RWPE1 (cell line): Measurements from ENCODE around the gene ROR1.

Source experiments
- CTCF ChIA-PET: fragments of 350-600 bp; sonication (Branson Sonifier 250); formaldehyde crosslinking; extraction: SDS; loops from one replicate; lab custom pipeline; 2021; lab: Yijun Ruan, JAX
- POLR2A ChIA-PET: fragments of 400-600 bp; formaldehyde crosslinking; extraction: SDS; loops from one replicate; lab custom pipeline; 2020; ENCODE audit warnings: antibody characterized with exemption; ENCODE audit not compliant: low non-redundant PET; lab: Yijun Ruan, JAX
- DNase-seq: peaks from one replicate; pipeline ENCODE4 v3.0.0; 2012; ENCODE audit warnings: low spot score
- H3K27ac ChIP-seq: fragments of 450-650 bp; 2 replicates; pipeline ENCODE4 v1.5.1; 2017
- TF ChIP-seq, protein P1 (sequence below): fragments of 450-650 bp; conservative IDR thresholded peaks from 2 replicates; pipeline ENCODE4 v1.5.1; 2017; ENCODE audit warnings: low read depth, mild to moderate bottlenecking

The ROR1 gene

GRCh38 chr1:64116537-64116936 is 342.7 kb downstream of the ROR1 start:
- TF ChIP-seq, protein P1, sequence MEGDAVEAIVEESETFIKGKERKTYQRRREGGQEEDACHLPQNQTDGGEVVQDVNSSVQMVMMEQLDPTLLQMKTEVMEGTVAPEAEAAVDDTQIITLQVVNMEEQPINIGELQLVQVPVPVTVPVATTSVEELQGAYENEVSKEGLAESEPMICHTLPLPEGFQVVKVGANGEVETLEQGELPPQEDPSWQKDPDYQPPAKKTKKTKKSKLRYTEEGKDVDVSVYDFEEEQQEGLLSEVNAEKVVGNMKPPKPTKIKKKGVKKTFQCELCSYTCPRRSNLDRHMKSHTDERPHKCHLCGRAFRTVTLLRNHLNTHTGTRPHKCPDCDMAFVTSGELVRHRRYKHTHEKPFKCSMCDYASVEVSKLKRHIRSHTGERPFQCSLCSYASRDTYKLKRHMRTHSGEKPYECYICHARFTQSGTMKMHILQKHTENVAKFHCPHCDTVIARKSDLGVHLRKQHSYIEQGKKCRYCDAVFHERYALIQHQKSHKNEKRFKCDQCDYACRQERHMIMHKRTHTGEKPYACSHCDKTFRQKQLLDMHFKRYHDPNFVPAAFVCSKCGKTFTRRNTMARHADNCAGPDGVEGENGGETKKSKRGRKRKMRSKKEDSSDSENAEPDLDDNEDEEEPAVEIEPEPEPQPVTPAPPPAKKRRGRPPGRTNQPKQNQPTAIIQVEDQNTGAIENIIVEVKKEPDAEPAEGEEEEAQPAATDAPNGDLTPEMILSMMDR, result no peak
- DNase-seq, result no peak
- POLR2A ChIA-PET, result no interaction called here
- CTCF ChIA-PET, result interaction anchor here (0.6 to 0.7 kb wide), 2 partner anchors 220 to 349 kb away, joined by 3 read pairs; no protein-coding TSS in a partner anchor
- H3K27ac ChIP-seq, result no peak overlapping the region

DNA sequence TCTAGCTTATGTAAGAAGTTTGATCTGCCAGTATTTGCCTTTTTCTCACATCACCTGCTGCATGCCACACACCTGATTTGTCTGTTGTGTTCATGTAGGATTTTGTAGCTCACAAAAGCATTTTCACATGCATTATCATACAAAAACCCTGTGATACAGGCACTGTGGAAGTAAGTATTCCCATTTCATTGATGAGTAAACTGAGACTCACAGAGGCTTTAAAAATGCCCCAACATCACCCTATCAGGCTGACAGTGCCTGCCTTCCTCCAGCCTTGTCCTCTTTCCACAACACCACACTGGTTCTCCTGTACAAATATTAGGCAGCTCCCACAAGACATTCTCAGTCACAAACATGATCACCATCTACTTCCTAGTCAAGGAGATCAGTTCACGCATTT is 343.7 kb downstream of the ROR1 start:
- ChIA-PET CTCF (no interaction called here), POLR2A (no interaction called here)
- TF ChIP-seq, protein P1, result no peak
- no peak for DNase-seq
- H3K27ac ChIP-seq, result no peak overlapping the region

DNA sequence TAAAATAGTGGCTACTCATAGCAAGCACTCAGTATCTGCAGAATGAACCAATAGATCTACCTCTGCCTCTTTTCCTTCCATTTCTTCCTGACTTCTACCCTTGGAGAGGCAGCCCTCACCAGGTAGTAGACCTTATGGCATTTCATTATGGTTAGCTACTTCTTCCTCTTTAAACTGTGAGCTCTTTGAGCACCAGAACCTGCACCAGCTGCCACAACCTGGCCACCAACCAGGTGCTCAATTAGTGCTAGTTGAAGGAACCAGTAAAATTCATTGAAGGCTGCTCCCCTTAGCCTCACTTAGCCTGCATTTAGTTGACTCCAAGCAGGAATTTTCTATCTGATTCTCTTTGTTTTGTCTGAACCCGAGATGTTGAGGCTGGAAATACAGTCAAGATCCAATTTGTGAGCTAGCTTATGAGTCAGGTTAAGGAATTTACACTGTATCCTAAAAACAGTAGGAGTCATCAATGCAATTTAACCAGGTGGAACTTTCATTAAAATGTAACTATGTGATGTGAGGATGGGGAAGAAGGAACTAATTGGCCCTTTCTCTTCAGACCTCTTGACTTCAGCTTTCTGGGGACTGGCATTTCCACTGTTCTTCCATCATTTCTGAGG is 348.1 kb downstream of the ROR1 start:
- DNase-seq, result peak; percentile 8
- CTCF ChIA-PET, result no interaction called here
- POLR2A ChIA-PET, result no interaction called here
- TF ChIP-seq, protein P1, result no peak
- H3K27ac ChIP-seq, result no peak overlapping the region

GRCh38 chr1:64122588-64122987 is 348.8 kb downstream of the ROR1 start:
- TF ChIP-seq, protein P1, result no peak
- no peak for DNase-seq
- CTCF ChIA-PET, result no interaction called here
- POLR2A ChIA-PET, result no interaction called here
- no peak overlapping the region for H3K27ac ChIP-seq

- CTCF ChIA-PET, result no interaction called here
- POLR2A ChIA-PET, result no interaction called here
- TF ChIP-seq, protein P1, result no peak
- no peak overlapping the region for H3K27ac ChIP-seq
- no peak for DNase-seq
These were observed 351.1 kb downstream of the ROR1 start for GRCh38 chr1:64124704-64125440.

DNA sequence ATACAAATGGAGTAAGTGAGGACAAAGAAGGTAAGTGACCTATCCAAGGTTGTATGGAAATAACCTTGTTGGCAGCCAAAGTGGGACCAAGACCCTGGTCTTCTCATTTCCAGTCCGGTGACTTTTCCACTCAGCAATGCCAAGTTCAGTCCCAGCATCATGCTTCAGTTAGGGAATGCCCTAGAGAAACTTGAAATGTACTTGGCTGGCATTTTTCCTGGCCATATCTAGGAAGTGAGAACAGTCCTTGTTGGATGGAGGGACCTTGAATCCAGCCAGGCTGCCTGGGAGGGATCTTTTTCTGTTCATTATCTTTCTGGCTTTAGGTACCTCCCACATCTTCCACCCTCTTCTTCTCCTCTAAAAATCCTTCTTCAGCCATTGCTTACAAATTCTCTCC is 352.8 kb downstream of the ROR1 start:
- ChIA-PET POLR2A (no interaction called here), CTCF (no interaction called here)
- TF ChIP-seq, protein P1, result no peak
- DNase-seq, result no peak
- no peak overlapping the region for H3K27ac ChIP-seq
